SU-DHL-6 (cell line): Measurements from ENCODE around the gene GCNT4.

Experiments
- EZH2phosphoT487 ChIP-seq: fragments of 200-600 bp; sonication (generic), shearing (Covaris generic); conservative IDR thresholded peaks from 2 replicates; pipeline ENCODE4 v1.6.1; 2018; ENCODE audit warnings: mild to moderate bottlenecking, antibody characterized with exemption, low read length, moderate library complexity, mixed read lengths
- TF ChIP-seq, protein P1 (sequence below): fragments of 200-600 bp; sonication (generic); IDR thresholded peaks from one replicate; pipeline ENCODE4 v1.5.1; 2017; ENCODE audit warnings: antibody characterized with exemption, mild to moderate bottlenecking, low read length, moderate library complexity; ENCODE audit not compliant: insufficient read depth, poor library complexity, severe bottlenecking

DNA sequence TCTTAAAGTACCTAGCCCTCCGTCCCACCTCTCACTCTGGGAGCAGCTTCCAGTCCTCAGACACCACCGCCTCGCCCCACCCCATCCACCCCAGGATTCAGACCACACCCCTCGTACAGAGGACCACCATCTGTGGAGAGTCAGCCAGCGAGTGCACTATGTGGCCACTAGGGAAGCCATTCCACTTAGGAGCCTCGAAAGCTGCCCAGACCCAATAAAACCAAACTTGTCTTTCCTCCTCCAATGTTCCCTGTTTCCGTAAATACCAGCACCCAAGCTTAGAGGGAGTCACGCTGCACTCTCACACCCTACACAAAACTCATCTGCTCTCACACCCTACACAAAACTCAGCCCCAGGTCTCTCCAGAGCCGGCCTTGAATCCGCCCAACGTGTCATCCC, 1.9 kb downstream of the GCNT4 start:
- TF ChIP-seq, protein P1, sequence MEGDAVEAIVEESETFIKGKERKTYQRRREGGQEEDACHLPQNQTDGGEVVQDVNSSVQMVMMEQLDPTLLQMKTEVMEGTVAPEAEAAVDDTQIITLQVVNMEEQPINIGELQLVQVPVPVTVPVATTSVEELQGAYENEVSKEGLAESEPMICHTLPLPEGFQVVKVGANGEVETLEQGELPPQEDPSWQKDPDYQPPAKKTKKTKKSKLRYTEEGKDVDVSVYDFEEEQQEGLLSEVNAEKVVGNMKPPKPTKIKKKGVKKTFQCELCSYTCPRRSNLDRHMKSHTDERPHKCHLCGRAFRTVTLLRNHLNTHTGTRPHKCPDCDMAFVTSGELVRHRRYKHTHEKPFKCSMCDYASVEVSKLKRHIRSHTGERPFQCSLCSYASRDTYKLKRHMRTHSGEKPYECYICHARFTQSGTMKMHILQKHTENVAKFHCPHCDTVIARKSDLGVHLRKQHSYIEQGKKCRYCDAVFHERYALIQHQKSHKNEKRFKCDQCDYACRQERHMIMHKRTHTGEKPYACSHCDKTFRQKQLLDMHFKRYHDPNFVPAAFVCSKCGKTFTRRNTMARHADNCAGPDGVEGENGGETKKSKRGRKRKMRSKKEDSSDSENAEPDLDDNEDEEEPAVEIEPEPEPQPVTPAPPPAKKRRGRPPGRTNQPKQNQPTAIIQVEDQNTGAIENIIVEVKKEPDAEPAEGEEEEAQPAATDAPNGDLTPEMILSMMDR: no peak
- no peak for TF ChIP-seq EZH2phosphoT487
